ENCODE data around the gene RBL2.
"Not testable (repeated sequence)": the region's sequence is repeated elsewhere in the genome, so short reads cannot be mapped to it uniquely, and the experiment has no call there.

Gene RBL2

GRCh38 chr16:53530046-53530445 lies 95.8 kb downstream of the RBL2 start:
- Mint-ChIP-seq H3K4me1 (peaks cover 13% of the 10 kb centered on the region), H3K9me3 (no peaks in the 10 kb centered on the region), H3K4me3 (no peak overlapping the region), H3K27ac (no peak overlapping the region), H3K27me3 (peaks cover 8% of the 10 kb centered on the region)
- DNase-seq, result no peak
- no peak for ATAC-seq

GRCh38 chr16:53530741-53531140 lies 96.5 kb downstream of the RBL2 start:
- no peak overlapping the region for H3K4me3 Mint-ChIP-seq
- DNase-seq (no peak), ATAC-seq (no peak)
- no peak overlapping the region for H3K27ac Mint-ChIP-seq
- peaks cover 20% of the 10 kb centered on the region for H3K4me1 Mint-ChIP-seq
- H3K9me3 Mint-ChIP-seq, result no peaks in the 10 kb centered on the region
- H3K27me3 Mint-ChIP-seq, result peaks cover 8% of the 10 kb centered on the region

GRCh38 chr16:53534206-53534605 lies 99.9 kb downstream of the RBL2 start:
- Mint-ChIP-seq H3K4me1 (peaks cover 25% of the 10 kb centered on the region), H3K4me3 (no peak overlapping the region), H3K9me3 (no peaks in the 10 kb centered on the region), H3K27me3 (peaks cover 27% of the 10 kb centered on the region), H3K27ac (no peak overlapping the region)
- no peak for DNase-seq
- ATAC-seq, result no peak

GRCh38 chr16:53537626-53538025 lies 103.4 kb downstream of the RBL2 start:
- ATAC-seq, result no peak
- no peak overlapping the region for H3K27ac Mint-ChIP-seq
- no peak overlapping the region for H3K4me3 Mint-ChIP-seq
- H3K9me3 Mint-ChIP-seq, result no peaks in the 10 kb centered on the region
- H3K27me3 Mint-ChIP-seq, result peaks cover 39% of the 10 kb centered on the region
- peaks cover 25% of the 10 kb centered on the region for H3K4me1 Mint-ChIP-seq
- no peak for DNase-seq

GRCh38 chr16:53539346-53539745 lies 105.1 kb downstream of the RBL2 start:
- H3K4me3 Mint-ChIP-seq, DNase-seq, H3K9me3 Mint-ChIP-seq, H3K27ac Mint-ChIP-seq, ATAC-seq: not testable (repeated sequence)
- H3K27me3 Mint-ChIP-seq, result peaks cover 50% of the 10 kb centered on the region
- H3K4me1 Mint-ChIP-seq, result peaks cover 19% of the 10 kb centered on the region

GRCh38 chr16:53539759-53540718 lies 105.8 kb downstream of the RBL2 start:
- Mint-ChIP-seq H3K27me3 (peaks cover 55% of the 10 kb centered on the region), H3K4me1 (peaks cover 18% of the 10 kb centered on the region)
- H3K4me3 Mint-ChIP-seq, H3K27ac Mint-ChIP-seq, DNase-seq, H3K9me3 Mint-ChIP-seq, ATAC-seq: not testable (repeated sequence)

Data from stimulated activated naive CD8-positive, alpha-beta T cell treated with anti-CD3 and anti-CD28 coated beads, Interleukin-15, amount 100 ng/mL, for 72 hours (primary cell).